H1 (cell line): Measurements from ENCODE around the gene GNG5. TPM values are rescaled to one million over a fixed set of nuclear protein-coding genes. Genes with fewer than 3 reads are reported as not detected.

ENCODE experiments used
- CTCF ChIA-PET: fragments of 300-600 bp; sonication (Branson Sonifier 250); formaldehyde crosslinking; loops from one replicate; lab custom pipeline; 2021; ENCODE audit not compliant: partially characterized antibody; lab: Charles Lee
- POLR2A ChIA-PET: fragments of 300-600 bp; sonication (Branson Sonifier 250); formaldehyde crosslinking; loops from one replicate; lab custom pipeline; 2021; ENCODE audit warnings: inconsistent platforms; ENCODE audit not compliant: partially characterized antibody; lab: Charles Lee
- DNase-seq, 2 experiments: peaks; one replicate each; pipeline versions ENCODE4 v3.0.0 to v3.0.0-alpha.2; 2010 to 2022; ENCODE audit warnings: low spot score in 2 of 2, low read depth in 1 of 2, mixed read lengths in 1 of 2
- FAIRE-seq: peaks from 2 replicates; lab custom pipeline; 2011; peaks lifted over from hg19 to GRCh38; lab: Jason Lieb, UNC
- H2AFZ ChIP-seq: 2 replicates; pipeline ENCODE4 v1.8.1; 2012; ENCODE audit warnings: low read length, inconsistent platforms
- H2AK5ac ChIP-seq: 2 replicates; pipeline ENCODE4 v1.6.1; 2013; ENCODE audit warnings: low read depth, low read length
- H2BK120ac ChIP-seq: replicated peaks from 2 replicates; pipeline ENCODE3; 2013; ENCODE audit warnings: low read depth, low read length, inconsistent platforms
- H2BK12ac ChIP-seq: 2 replicates; pipeline ENCODE4 v1.6.1; 2013; ENCODE audit warnings: low read depth, low read length
- H2BK15ac ChIP-seq: 2 replicates; pipeline ENCODE4 v1.6.1; 2013; ENCODE audit warnings: low read length
- H2BK20ac ChIP-seq: 2 replicates; pipeline ENCODE4 v1.6.1; 2013; ENCODE audit warnings: low read length
- H2BK5ac ChIP-seq: 2 replicates; pipeline ENCODE4 v1.6.1; 2013; ENCODE audit warnings: low read depth, low read length
- H3K14ac ChIP-seq: 2 replicates; pipeline ENCODE4 v1.6.1; 2013; ENCODE audit warnings: inconsistent platforms; ENCODE audit not compliant: insufficient read length
- H3K18ac ChIP-seq: 2 replicates; pipeline ENCODE4 v1.6.1; 2013; ENCODE audit warnings: low read length; ENCODE audit errors: extremely low read depth
- H3K23ac ChIP-seq: 2 replicates; pipeline ENCODE4 v1.6.1; 2013; ENCODE audit warnings: inconsistent platforms; ENCODE audit not compliant: insufficient read length
- H3K23me2 ChIP-seq: 2 replicates; pipeline ENCODE4 v1.6.1; 2013; ENCODE audit warnings: low read depth, low read length
- H3K27ac ChIP-seq: 2 replicates; pipeline ENCODE4 v1.6.1; 2011; ENCODE audit warnings: low read depth, low read length, inconsistent platforms
- H3K27me3 ChIP-seq, 4 experiments: replicated peaks in 1 of 4; 1 replicate in 1 of 4; 2 replicates in 3 of 4; pipeline versions ENCODE4 v1.6.1 to v1.8.1; 2011 to 2013; ENCODE audit warnings: low read length in 3 of 4, mild to moderate bottlenecking in 3 of 4, inconsistent platforms in 2 of 4, mixed read lengths in 2 of 4, moderate library complexity in 1 of 4; ENCODE audit not compliant: control insufficient read depth in 3 of 4, insufficient read depth in 3 of 4; ENCODE audit errors: extremely low read depth in 1 of 4
- H3K36me3 ChIP-seq, 4 experiments: 2 replicates each; pipeline versions ENCODE4 v1.6.1 to v1.8.1; 2011 to 2013; ENCODE audit warnings: mild to moderate bottlenecking in 4 of 4, low read length in 3 of 4, moderate library complexity in 2 of 4, control low read depth in 1 of 4, inconsistent platforms in 1 of 4; ENCODE audit not compliant: insufficient read depth in 4 of 4, control insufficient read depth in 2 of 4
- H3K4ac ChIP-seq: replicated peaks from 2 replicates; pipeline ENCODE3; 2013; ENCODE audit warnings: low read length, low read depth, mixed read lengths, inconsistent platforms; ENCODE audit not compliant: insufficient read length
- H3K4me1 ChIP-seq, 4 experiments: replicated peaks in 1 of 4; 1 replicate in 1 of 4; 2 replicates in 3 of 4; pipeline versions ENCODE4 v1.6.1 to v1.8.1; 2011 to 2013; ENCODE audit warnings: low read length in 3 of 4, inconsistent platforms in 2 of 4, mixed read lengths in 1 of 4; ENCODE audit not compliant: insufficient read depth in 4 of 4, control insufficient read depth in 3 of 4
- H3K4me2 ChIP-seq, 2 experiments: 2 replicates each; pipeline versions ENCODE4 v1.6.1 to v1.8.1; 2011 to 2013; ENCODE audit warnings: low read depth in 2 of 2, low read length in 2 of 2, control low read depth in 1 of 2, inconsistent platforms in 1 of 2, mild to moderate bottlenecking in 1 of 2; ENCODE audit not compliant: insufficient read depth in 1 of 2
- H3K4me3 ChIP-seq, 4 experiments: fragments of 200-600, 300-600 bp in 1 of 4; sonication (generic), shearing (Covaris generic), sonication (Bioruptor Twin) in 1 of 4; 2 replicates each; pipeline versions ENCODE4 v1.5.1 to v1.8.1; 2011 to 2016; ENCODE audit warnings: low read length in 4 of 4, low read depth in 3 of 4, control low read depth in 2 of 4, inconsistent platforms in 2 of 4, mild to moderate bottlenecking in 2 of 4, mixed read lengths in 1 of 4, moderate library complexity in 1 of 4; ENCODE audit not compliant: insufficient read depth in 2 of 4; ENCODE audit errors: extremely low read depth in 1 of 4
- H3K56ac ChIP-seq: replicated peaks from 2 replicates; pipeline ENCODE3; 2013; ENCODE audit warnings: low read depth, mild to moderate bottlenecking, mixed read lengths, low read length, inconsistent platforms; ENCODE audit not compliant: insufficient read length
- H3K79me1 ChIP-seq: 2 replicates; pipeline ENCODE4 v1.6.1; 2013; ENCODE audit warnings: low read depth, low read length, control low read depth
- H3K79me2 ChIP-seq, 2 experiments: 2 replicates each; pipeline versions ENCODE4 v1.6.1 to v1.8.1; 2012 to 2013; ENCODE audit warnings: low read length in 2 of 2, mild to moderate bottlenecking in 2 of 2, inconsistent platforms in 1 of 2; ENCODE audit not compliant: insufficient read depth in 2 of 2, control insufficient read depth in 1 of 2
- H3K9ac ChIP-seq, 4 experiments: replicated peaks in 1 of 4; 1 replicate in 1 of 4; 2 replicates in 3 of 4; pipeline versions ENCODE4 v1.6.1 to v1.8.1; 2011 to 2013; ENCODE audit warnings: low read depth in 3 of 4, low read length in 3 of 4, control low read depth in 2 of 4, mild to moderate bottlenecking in 2 of 4, moderate library complexity in 2 of 4, inconsistent platforms in 1 of 4; ENCODE audit errors: extremely low read depth in 1 of 4
- H3K9me3 ChIP-seq, 2 experiments: 2 replicates each; pipeline versions ENCODE4 v1.6.1 to v1.8.1; 2012 to 2013; ENCODE audit warnings: mild to moderate bottlenecking in 2 of 2, moderate library complexity in 2 of 2, control low read depth in 1 of 2, inconsistent platforms in 1 of 2, low read depth in 1 of 2, low read length in 1 of 2, mixed read lengths in 1 of 2; ENCODE audit not compliant: insufficient read depth in 2 of 2
- H4K20me1 ChIP-seq, 2 experiments: replicated peaks in 1 of 2; 2 replicates each; pipeline versions ENCODE3 to v1.8.1; 2011 to 2013; ENCODE audit warnings: inconsistent platforms in 2 of 2, low read length in 2 of 2, mild to moderate bottlenecking in 1 of 2; ENCODE audit not compliant: insufficient read depth in 2 of 2, control insufficient read depth in 1 of 2
- H4K5ac ChIP-seq: 2 replicates; pipeline ENCODE4 v1.6.1; 2013; ENCODE audit warnings: low read length, low read depth, mixed read lengths, inconsistent platforms; ENCODE audit not compliant: insufficient read length
- H4K8ac ChIP-seq: 2 replicates; pipeline ENCODE4 v1.8.0; 2013; ENCODE audit warnings: mild to moderate bottlenecking, moderate library complexity, low read length, inconsistent platforms; ENCODE audit not compliant: insufficient read depth; ENCODE audit errors: extremely low read depth
- H4K91ac ChIP-seq: replicated peaks from 2 replicates; pipeline ENCODE3; 2013; ENCODE audit warnings: low read length, mixed read lengths, inconsistent platforms; ENCODE audit not compliant: insufficient read length
- EP300 ChIP-seq, 2 experiments: IDR thresholded peaks; 1 replicate in 1 of 2; 2 replicates in 1 of 2; pipeline ENCODE4 v1.6.1; 2011 to 2012; ENCODE audit warnings: low read depth in 2 of 2, low read length in 2 of 2, mild to moderate bottlenecking in 2 of 2, borderline replicate concordance in 1 of 2, inconsistent platforms in 1 of 2, moderate library complexity in 1 of 2
- GABPA ChIP-seq: IDR thresholded peaks from 2 replicates; pipeline ENCODE4 v1.6.1; 2011; ENCODE audit warnings: mild to moderate bottlenecking, low read length, moderate library complexity, borderline replicate concordance; ENCODE audit not compliant: insufficient read depth
- JUN ChIP-seq: IDR thresholded peaks from 2 replicates; pipeline ENCODE4 v1.6.1; 2011; ENCODE audit warnings: low read depth, mild to moderate bottlenecking, improper control_type of control experiment, low read length
- POLR2AphosphoS5 ChIP-seq: IDR thresholded peaks from 2 replicates; pipeline ENCODE4 v1.6.1; 2011; ENCODE audit warnings: low read depth, low read length
- TAF7 ChIP-seq: optimal IDR thresholded peaks from 2 replicates; pipeline ENCODE3; 2011; ENCODE audit warnings: low read depth, mild to moderate bottlenecking, inconsistent platforms, low read length, moderate library complexity, borderline replicate concordance
- WGBS, 2 experiments: shearing (Covaris generic) in 1 of 2; methylation state at CpG; one replicate each; pipeline versions ENCODE4 v1.1.6 to v1.1.7; 2013 to 2015; ENCODE audit warnings: low lambda C conversion rate in 2 of 2, mixed read lengths in 2 of 2, inconsistent platforms in 1 of 2, low coverage in 1 of 2, missing lambda C conversion rate in 1 of 2; ENCODE audit not compliant: insufficient replicate concordance in 2 of 2, insufficient coverage in 1 of 2, insufficient read length in 1 of 2; ENCODE audit errors: extremely low coverage in 1 of 2, missing lambda C conversion rate in 1 of 2; 5-methylcytosine and 5-hydroxymethylcytosine counted together
- polyA plus RNA-seq, 7 experiments: library from polyadenylated mRNA; depleted of rRNA in 3 of 7; stranded (reverse) in 5 of 7; unstranded in 2 of 7; fragments of >200 nt in 5 of 7; fragments of 200-250 nt in 2 of 7; gene quantifications; 1 replicate in 5 of 7; 2 replicates in 1 of 7; 4 replicates in 1 of 7; pipeline versions ENCODE4 v1.2.1 to v1.2.3, GENCODE V29; 2011 to 2013; ENCODE audit warnings: missing spikeins in 2 of 7, mixed read lengths in 2 of 7
- total RNA-seq: library from RNA; stranded (reverse); fragmentation: NEBNext Ultra II Directional; extraction: Animal tissue kit (Norgen Biotek cat#: 25700); gene quantifications from 2 replicates; pipeline ENCODE4 v1.2.1, GENCODE V29; 2021
- TF ChIP-seq, protein P1 (sequence below): IDR thresholded peaks from 2 replicates; pipeline ENCODE4 v1.6.1; 2011; ENCODE audit warnings: low read length, improper control_type of control experiment

Gene GNG5
- total and polyA plus RNA-seq, 2 of the 8 experiments (the other 6 are each of a cell fraction or from before 2014, with no cell fraction given) = 94.0 to 104 TPM

- DNase-seq = peak; percentile 17 to 79
- Histone ChIP-seq H3K14ac (no peak within 1 kb of the TSS), H3K9me3 (peaks cover 6 to 8% of the 10 kb centered on the region in 2 experiments; a peak in 3 of 4 replicates), H2BK20ac (no peak within 1 kb of the TSS), H2BK5ac (peak within 1 kb of the TSS; percentile 67; the same call in 1 of the 2 replicates), H3K4ac (no peak within 1 kb of the TSS), H3K4me3 (peak within 1 kb of the TSS; percentile 77 to 92 (median 85)), H3K79me1 (no peaks in the 10 kb centered on the region; the same call in 1 of the 2 replicates), H3K56ac (peak within 1 kb of the TSS; percentile 28), H2BK15ac (no peak within 1 kb of the TSS), H4K20me1 (no peaks in the 10 kb centered on the region), H3K4me2 (peak within 1 kb of the TSS; percentile 80 to 82), H2BK12ac (no peak within 1 kb of the TSS), H3K36me3 (peaks cover 0 to 14% (median 7%) of the 10 kb centered on the region in 4 experiments; a peak in 4 of 8 replicates), H3K27me3 (peaks cover 2 to 37% (median 23%) of the 10 kb centered on the region in 4 experiments), H2AK5ac (no peak within 1 kb of the TSS), H3K27ac (peak within 1 kb of the TSS; percentile 57; the same call in 1 of the 2 replicates), H3K4me1 (no peaks in the 10 kb centered on the region), H3K23me2 (peaks cover 3% of the 10 kb centered on the region; the same call in 1 of the 2 replicates), H4K91ac (no peak within 1 kb of the TSS), H3K18ac (peak within 1 kb of the TSS; percentile 17; the same call in 1 of the 2 replicates), H2BK120ac (no peak within 1 kb of the TSS), H3K79me2 (peaks cover 3 to 29% of the 10 kb centered on the region in 2 experiments; a peak in 3 of 4 replicates), H3K9ac (peak within 1 kb of the TSS; percentile 73 to 82 (median 77)), H4K8ac (peak within 1 kb of the TSS; percentile 98; the same call in 1 of the 2 replicates), H3K23ac (no peak within 1 kb of the TSS), H4K5ac (no peak within 1 kb of the TSS), H2AFZ (peak within 1 kb of the TSS; percentile 97)
- CTCF ChIA-PET = interaction anchor here (0.8 to 2.3 kb wide), 5 partner anchors 13 to 456 kb away, joined by 3 to 6 read pairs (median 3); no protein-coding TSS in a partner anchor
- no peak for FAIRE-seq
- POLR2A ChIA-PET = interaction anchor here (1.0 to 1.6 kb wide), 4 partner anchors 21 to 40 kb away, joined by 3 to 6 read pairs (median 4); partner anchors contain the start of genes GNG5 and SPATA1
- 7% methylated on average over 51 of the region's 51 CpGs; no CpG with 5 or more reads in 1 of the 2 experiments for WGBS, 2 experiments
- TF ChIP-seq TAF7 = peak; percentile 69
- no peak for TF ChIP-seq EP300 (IDR thresholded peaks at IDR 0.05; ENCODE audit: borderline replicate concordance in 1 of 2, low read depth in 2 of 2, low read length in 2 of 2)
- no peak for TF ChIP-seq JUN
- TF ChIP-seq, protein P1, sequence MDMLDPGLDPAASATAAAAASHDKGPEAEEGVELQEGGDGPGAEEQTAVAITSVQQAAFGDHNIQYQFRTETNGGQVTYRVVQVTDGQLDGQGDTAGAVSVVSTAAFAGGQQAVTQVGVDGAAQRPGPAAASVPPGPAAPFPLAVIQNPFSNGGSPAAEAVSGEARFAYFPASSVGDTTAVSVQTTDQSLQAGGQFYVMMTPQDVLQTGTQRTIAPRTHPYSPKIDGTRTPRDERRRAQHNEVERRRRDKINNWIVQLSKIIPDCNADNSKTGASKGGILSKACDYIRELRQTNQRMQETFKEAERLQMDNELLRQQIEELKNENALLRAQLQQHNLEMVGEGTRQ = no peak
- peak; percentile 99 for TF ChIP-seq GABPA
- peak; percentile 56; the same call in 1 of the 2 replicates for TF ChIP-seq POLR2AphosphoS5
Observed at GRCh38 chr1:84478876-84479868, 27.2 kb downstream of the GNG5 start, which contains the start of gene RPF1. Gene RPF1, plus strand, starts transcription at chr1:84479266. Its CDS starts 16 bp downstream, at chr1:84479282.
